ENCODE measurements around the gene PIH1D1. TPM values are rescaled to one million over a fixed set of nuclear protein-coding genes. Genes with fewer than 3 reads are reported as not detected.

The PIH1D1 gene
- total RNA-seq, 1 experiment from 2014 or later: 116 TPM

DNA sequence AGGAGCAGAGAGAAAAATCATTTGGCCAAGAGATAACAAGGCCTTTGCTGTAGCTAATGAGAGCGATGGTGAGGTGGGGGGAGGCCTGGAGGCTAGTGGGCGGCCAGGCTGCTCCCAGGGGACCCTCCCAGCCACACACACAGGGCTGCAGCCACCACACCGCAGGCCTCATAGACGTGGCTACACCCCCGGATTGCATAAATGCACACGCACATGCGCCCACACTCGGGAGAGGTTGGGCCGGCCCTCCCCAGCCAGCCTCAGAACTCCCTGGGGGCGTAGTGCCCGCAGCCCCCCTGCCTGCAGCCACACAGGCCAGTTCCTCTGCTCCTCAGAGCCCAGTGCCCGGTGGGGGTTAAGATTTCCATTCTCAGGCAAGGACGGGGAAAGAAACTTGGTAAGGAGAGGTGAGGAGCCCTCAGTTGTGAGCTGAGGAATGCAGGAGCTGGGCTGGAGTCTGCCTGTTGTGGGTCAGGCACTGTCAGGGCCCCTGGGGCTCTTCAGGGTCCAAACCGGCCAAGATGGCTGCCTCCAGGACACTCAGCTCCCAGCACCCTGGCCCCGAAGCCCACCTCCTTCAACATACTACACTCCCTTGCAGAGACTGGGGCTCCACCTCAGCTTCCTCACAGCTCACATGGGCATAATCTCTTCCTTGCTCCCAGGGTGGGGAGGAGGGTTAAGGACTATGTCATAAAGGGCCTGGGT is 36.4 kb downstream of the PIH1D1 start:
- peaks cover 34% of the 10 kb centered on the region for H3K27me3 Mint-ChIP-seq (ENCODE audit: insufficient read depth, unreplicated experiment)
- H3K36me3 Mint-ChIP-seq (ENCODE audit: insufficient read depth, unreplicated experiment): no peaks in the 10 kb centered on the region
- BruUV-seq (replicated peaks): no TSS peak
- TF ChIP-seq, protein P1, sequence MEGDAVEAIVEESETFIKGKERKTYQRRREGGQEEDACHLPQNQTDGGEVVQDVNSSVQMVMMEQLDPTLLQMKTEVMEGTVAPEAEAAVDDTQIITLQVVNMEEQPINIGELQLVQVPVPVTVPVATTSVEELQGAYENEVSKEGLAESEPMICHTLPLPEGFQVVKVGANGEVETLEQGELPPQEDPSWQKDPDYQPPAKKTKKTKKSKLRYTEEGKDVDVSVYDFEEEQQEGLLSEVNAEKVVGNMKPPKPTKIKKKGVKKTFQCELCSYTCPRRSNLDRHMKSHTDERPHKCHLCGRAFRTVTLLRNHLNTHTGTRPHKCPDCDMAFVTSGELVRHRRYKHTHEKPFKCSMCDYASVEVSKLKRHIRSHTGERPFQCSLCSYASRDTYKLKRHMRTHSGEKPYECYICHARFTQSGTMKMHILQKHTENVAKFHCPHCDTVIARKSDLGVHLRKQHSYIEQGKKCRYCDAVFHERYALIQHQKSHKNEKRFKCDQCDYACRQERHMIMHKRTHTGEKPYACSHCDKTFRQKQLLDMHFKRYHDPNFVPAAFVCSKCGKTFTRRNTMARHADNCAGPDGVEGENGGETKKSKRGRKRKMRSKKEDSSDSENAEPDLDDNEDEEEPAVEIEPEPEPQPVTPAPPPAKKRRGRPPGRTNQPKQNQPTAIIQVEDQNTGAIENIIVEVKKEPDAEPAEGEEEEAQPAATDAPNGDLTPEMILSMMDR (IDR thresholded peaks at IDR 0.05; ENCODE audit: unreplicated experiment): no peak
- no peak for DNase-seq (ENCODE audit: unreplicated experiment)
- intact Hi-C loops (cut with micrococcal nuclease): no loop called here
- H3K27ac Mint-ChIP-seq (ENCODE audit: low read depth, unreplicated experiment): no peak overlapping the region
- POLR2A ChIA-PET: no interaction called here
- peaks cover under 1% of the 10 kb centered on the region for H3K4me1 Mint-ChIP-seq (ENCODE audit: insufficient read depth, unreplicated experiment)
- H3K9me3 Mint-ChIP-seq (ENCODE audit: unreplicated experiment): no peaks in the 10 kb centered on the region
- CTCF ChIA-PET: interaction anchor here (0.6 kb wide), 1 partner anchor 1151 kb away, joined by 3 read pairs; no protein-coding TSS in a partner anchor
- no peak overlapping the region for H3K4me3 Mint-ChIP-seq (ENCODE audit: unreplicated experiment)

DNA sequence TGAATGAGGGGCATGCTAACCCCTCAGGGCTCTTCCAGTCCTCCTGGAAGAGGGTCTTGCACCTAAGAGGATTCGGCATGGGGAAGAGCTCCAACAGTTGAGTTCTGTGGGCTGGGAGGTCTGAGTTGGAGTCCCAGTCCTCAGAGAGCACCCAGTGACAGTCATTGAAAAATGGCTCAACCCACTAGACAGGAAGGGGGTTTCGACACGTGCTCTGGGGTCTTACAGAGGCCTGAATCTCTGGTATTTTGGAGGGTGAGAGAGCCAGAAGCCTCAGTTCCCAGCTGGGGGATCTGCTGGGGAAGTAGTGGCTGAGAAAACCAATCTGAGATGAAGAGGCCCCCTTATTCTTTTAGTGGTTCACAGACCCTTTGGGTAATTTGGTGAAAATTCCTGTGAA is 37.4 kb downstream of the PIH1D1 start:
- no peak overlapping the region for H3K4me3 Mint-ChIP-seq (ENCODE audit: unreplicated experiment)
- ChIA-PET CTCF (interaction anchor here (0.6 kb wide), 1 partner anchor 1150 kb away, joined by 3 read pairs; no protein-coding TSS in a partner anchor), POLR2A (no interaction called here)
- no peaks in the 10 kb centered on the region for H3K9me3 Mint-ChIP-seq (ENCODE audit: unreplicated experiment)
- intact Hi-C loops (cut with micrococcal nuclease): no loop called here
- H3K4me1 Mint-ChIP-seq (ENCODE audit: insufficient read depth, unreplicated experiment): no peaks in the 10 kb centered on the region
- no peak overlapping the region for H3K27ac Mint-ChIP-seq (ENCODE audit: low read depth, unreplicated experiment)
- H3K27me3 Mint-ChIP-seq (ENCODE audit: insufficient read depth, unreplicated experiment): peaks cover 24% of the 10 kb centered on the region
- BruUV-seq (replicated peaks): no TSS peak
- H3K36me3 Mint-ChIP-seq (ENCODE audit: insufficient read depth, unreplicated experiment): no peaks in the 10 kb centered on the region
- TF ChIP-seq, protein P1 (IDR thresholded peaks at IDR 0.05; ENCODE audit: unreplicated experiment): no peak
- no peak for DNase-seq (ENCODE audit: unreplicated experiment)

DNA sequence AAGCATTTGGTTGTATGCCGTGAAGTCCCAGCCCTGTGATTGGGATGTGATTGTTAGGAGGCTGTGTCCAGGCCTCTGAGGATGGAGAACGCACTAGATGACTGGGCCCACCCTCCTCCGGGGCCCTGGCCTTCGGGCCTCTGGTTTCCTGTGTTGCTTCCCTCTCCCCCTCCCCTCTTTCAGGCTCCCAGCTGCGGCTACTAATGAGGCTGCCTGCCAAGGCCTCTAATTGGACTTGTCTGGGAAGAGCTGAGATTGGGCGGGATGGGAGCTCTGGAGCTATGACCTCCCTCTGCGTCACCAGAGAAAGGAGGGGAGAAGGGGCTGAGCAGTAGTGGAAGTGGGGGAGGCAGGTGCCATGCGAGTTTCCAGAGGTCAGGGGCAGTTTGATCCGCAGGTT is 38.3 kb downstream of the PIH1D1 start:
- no peak for DNase-seq (ENCODE audit: unreplicated experiment)
- Mint-ChIP-seq H3K27me3 (ENCODE audit: insufficient read depth, unreplicated experiment) (peaks cover 15% of the 10 kb centered on the region), H3K4me1 (ENCODE audit: insufficient read depth, unreplicated experiment) (no peaks in the 10 kb centered on the region), H3K27ac (ENCODE audit: low read depth, unreplicated experiment) (no peak overlapping the region), H3K9me3 (ENCODE audit: unreplicated experiment) (no peaks in the 10 kb centered on the region), H3K4me3 (ENCODE audit: unreplicated experiment) (no peak overlapping the region), H3K36me3 (ENCODE audit: insufficient read depth, unreplicated experiment) (no peaks in the 10 kb centered on the region)
- intact Hi-C loops (cut with micrococcal nuclease): no loop called here
- ChIA-PET CTCF (no interaction called here), POLR2A (interaction anchor here (0.7 kb wide), 1 partner anchor 54 kb away, joined by 3 read pairs; no protein-coding TSS in a partner anchor)
- no TSS peak for BruUV-seq (replicated peaks)
- TF ChIP-seq, protein P1 (IDR thresholded peaks at IDR 0.05; ENCODE audit: unreplicated experiment): no peak

DNA sequence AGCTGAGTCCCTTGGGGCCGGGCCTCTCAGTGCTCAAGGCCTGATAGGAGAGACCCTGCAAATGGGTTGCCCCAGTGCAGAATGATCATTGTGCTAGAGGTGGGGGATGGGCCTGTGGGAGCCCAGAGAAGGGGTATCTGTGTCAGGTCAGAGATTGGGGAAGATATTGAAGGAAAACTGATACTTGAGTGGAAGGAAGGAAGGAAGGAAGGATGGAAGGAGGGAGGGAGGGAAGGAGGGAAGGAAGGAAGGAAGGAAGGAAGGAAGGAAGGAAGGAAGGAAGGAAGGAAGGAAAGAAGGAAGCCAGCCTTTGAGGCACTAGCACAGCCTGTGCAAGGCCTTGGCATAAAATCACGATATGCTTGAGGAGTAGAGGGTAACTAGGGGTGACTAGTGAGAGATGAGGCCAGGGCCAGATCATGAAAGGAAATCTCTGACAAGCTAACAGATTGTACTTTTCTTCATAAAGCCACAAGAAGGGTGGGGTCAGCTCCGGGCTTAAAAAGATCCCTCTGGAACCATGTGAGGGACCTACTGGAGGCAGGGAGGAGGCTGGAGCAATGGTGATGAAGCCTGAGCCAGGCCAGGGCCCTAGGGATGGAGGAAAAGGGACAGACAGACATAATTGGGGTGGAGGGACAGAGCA is 39.8 kb downstream of the PIH1D1 start:
- CTCF ChIA-PET: interaction anchor here (0.6 to 1.0 kb wide), 2 partner anchors 20 to 415 kb away, joined by 3 read pairs; no protein-coding TSS in a partner anchor
- Mint-ChIP-seq H3K36me3 (ENCODE audit: insufficient read depth, unreplicated experiment) (no peaks in the 10 kb centered on the region), H3K27me3 (ENCODE audit: insufficient read depth, unreplicated experiment) (peaks cover 12% of the 10 kb centered on the region), H3K9me3 (ENCODE audit: unreplicated experiment) (no peaks in the 10 kb centered on the region), H3K27ac (ENCODE audit: low read depth, unreplicated experiment) (no peak overlapping the region), H3K4me1 (ENCODE audit: insufficient read depth, unreplicated experiment) (no peaks in the 10 kb centered on the region), H3K4me3 (ENCODE audit: unreplicated experiment) (no peak overlapping the region)
- BruUV-seq (replicated peaks): no TSS peak
- DNase-seq (ENCODE audit: unreplicated experiment): no peak
- TF ChIP-seq, protein P1 (IDR thresholded peaks at IDR 0.05; ENCODE audit: unreplicated experiment): no peak
- POLR2A ChIA-PET: no interaction called here
- intact Hi-C loops (cut with micrococcal nuclease): no loop called here

All from MCF 10A (cell line).